ENCODE results near the gene KAT5. TPM values are rescaled to one million over a fixed set of nuclear protein-coding genes. Genes with fewer than 3 reads are reported as not detected.

The KAT5 gene
- total and polyA plus RNA-seq, 2 donors (not counting 3 experiments of a cell fraction or from before 2014, with no cell fraction given) = 35.8 to 48.8 TPM

DNA sequence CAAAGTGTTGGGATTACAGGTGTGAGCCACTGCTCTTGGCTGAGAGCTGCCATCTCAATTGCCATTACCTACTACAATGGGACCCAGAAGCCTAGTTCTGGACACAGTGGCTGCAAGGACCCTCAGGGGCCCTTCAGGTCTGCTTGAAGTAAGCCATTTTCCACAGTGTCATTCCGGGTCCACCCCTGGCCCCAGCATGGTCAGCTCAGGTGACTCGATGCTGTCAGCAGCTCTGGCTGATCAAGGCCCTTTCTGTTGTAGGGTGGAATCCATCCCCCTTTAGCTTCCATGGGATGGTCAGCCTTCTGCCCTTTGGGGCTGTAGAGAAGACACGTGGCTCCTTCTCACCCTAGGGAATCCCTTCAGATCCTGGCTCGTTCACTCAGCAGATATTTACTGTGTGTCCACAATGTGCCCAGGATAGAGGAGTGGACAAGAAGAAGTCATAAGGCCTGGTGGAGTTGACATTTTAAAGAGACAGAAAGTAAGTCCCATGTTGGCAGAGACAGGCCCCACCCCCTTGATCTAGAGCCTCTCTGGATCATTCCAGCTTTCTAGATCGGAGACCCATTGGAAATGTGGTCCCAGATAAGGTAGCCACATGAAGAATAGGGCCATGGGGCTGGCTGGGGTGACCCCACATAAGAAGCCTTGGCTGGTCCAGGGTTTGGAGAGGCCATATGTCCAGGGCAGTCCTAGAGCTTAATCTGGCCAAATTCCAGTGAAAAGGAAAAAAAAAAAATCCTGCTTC is 15.1 kb upstream of the KAT5 start:
- intact Hi-C loops (cut with micrococcal nuclease) = no loop called here
- FAIRE-seq (no peak), DNase-seq (ENCODE audit: low read depth, low spot score) (no peak)
- dilution Hi-C loops (cut with MboI; ENCODE audit: extremely low pct_ligation_motif_present, low sequenced_read_pairs) = no loop called here
- H3K9ac ChIP-seq (replicated peaks; ENCODE audit: extremely low read depth, insufficient read depth, low read length) = no peak overlapping the region
- H3K9me1 ChIP-seq (replicated peaks; ENCODE audit: control insufficient read depth, extremely low read depth, insufficient read depth, low read length) = no peaks in the 10 kb centered on the region
- no peak for TF ChIP-seq POLR2A (IDR thresholded peaks at IDR 0.05; ENCODE audit: low read depth, low read length)
- TF ChIP-seq POLR2AphosphoS5 (IDR thresholded peaks at IDR 0.05; ENCODE audit: insufficient read depth, low read depth, low read length) = no peak
- no peak for TF ChIP-seq GATA2 (IDR thresholded peaks at IDR 0.05; ENCODE audit: insufficient read depth, insufficient read length, low read depth, low read length)
- no peak for TF ChIP-seq FOS (IDR thresholded peaks at IDR 0.05; ENCODE audit: borderline replicate concordance, insufficient read depth, low read length)
- no peak for TF ChIP-seq EZH2 (IDR thresholded peaks at IDR 0.05; ENCODE audit: borderline replicate concordance, low read depth, low read length, severe bottlenecking)
- no peak for TF ChIP-seq MYC (IDR thresholded peaks at IDR 0.05; ENCODE audit: low read depth, low read length)
- no peak for TF ChIP-seq JUN (IDR thresholded peaks at IDR 0.05; ENCODE audit: borderline replicate concordance, insufficient read depth, insufficient read length, low read depth)
- TF ChIP-seq, protein P1, sequence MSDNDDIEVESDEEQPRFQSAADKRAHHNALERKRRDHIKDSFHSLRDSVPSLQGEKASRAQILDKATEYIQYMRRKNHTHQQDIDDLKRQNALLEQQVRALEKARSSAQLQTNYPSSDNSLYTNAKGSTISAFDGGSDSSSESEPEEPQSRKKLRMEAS (IDR thresholded peaks at IDR 0.05; ENCODE audit: insufficient read depth, insufficient read length) = no peak
- TF ChIP-seq, protein P2, sequence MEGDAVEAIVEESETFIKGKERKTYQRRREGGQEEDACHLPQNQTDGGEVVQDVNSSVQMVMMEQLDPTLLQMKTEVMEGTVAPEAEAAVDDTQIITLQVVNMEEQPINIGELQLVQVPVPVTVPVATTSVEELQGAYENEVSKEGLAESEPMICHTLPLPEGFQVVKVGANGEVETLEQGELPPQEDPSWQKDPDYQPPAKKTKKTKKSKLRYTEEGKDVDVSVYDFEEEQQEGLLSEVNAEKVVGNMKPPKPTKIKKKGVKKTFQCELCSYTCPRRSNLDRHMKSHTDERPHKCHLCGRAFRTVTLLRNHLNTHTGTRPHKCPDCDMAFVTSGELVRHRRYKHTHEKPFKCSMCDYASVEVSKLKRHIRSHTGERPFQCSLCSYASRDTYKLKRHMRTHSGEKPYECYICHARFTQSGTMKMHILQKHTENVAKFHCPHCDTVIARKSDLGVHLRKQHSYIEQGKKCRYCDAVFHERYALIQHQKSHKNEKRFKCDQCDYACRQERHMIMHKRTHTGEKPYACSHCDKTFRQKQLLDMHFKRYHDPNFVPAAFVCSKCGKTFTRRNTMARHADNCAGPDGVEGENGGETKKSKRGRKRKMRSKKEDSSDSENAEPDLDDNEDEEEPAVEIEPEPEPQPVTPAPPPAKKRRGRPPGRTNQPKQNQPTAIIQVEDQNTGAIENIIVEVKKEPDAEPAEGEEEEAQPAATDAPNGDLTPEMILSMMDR (IDR thresholded peaks at IDR 0.05; ENCODE audit: extremely low read depth in 1 of 2, insufficient read depth in 1 of 2, low read depth in 1 of 2, low read length in 2 of 2) = no peak
- no peak overlapping the region for H3K4me2 ChIP-seq (ENCODE audit: insufficient read depth, low read length)
- H3K36me3 ChIP-seq (ENCODE audit: control insufficient read depth in 2 of 2, extremely low read depth in 1 of 2, insufficient read depth in 2 of 2, low read length in 2 of 2) = no peaks in the 10 kb centered on the region
- ChIA-PET CTCF (no interaction called here), POLR2A (no interaction called here)
- H3K27ac ChIP-seq (ENCODE audit: insufficient read depth, low read depth, low read length) = no peak overlapping the region
- no TSS peak for BruUV-seq (replicated peaks)
- no peak overlapping the region for H2AFZ ChIP-seq (ENCODE audit: low read depth, low read length)
- no peak overlapping the region for H3K4me3 ChIP-seq (replicated peaks in 1 of 3; ENCODE audit: insufficient read depth in 1 of 3, low read depth in 1 of 3, low read length in 3 of 3)
- H3K9me3 ChIP-seq (replicated peaks; ENCODE audit: control insufficient read depth, insufficient read depth, low read length) = no peaks in the 10 kb centered on the region
- H3K4me1 ChIP-seq (ENCODE audit: control insufficient read depth, extremely low read depth, insufficient read depth, low read length) = peaks cover 9% of the 10 kb centered on the region
- H3K27me3 ChIP-seq (ENCODE audit: control insufficient read depth in 2 of 2, insufficient read depth in 2 of 2, low read length in 2 of 2) = peaks cover 3 to 7% of the 10 kb centered on the region in 2 experiments
- H3K79me2 ChIP-seq (ENCODE audit: control insufficient read depth, insufficient read depth, low read length) = no peaks in the 10 kb centered on the region
- H4K20me1 ChIP-seq (replicated peaks; ENCODE audit: control insufficient read depth, extremely low read depth, insufficient read depth, low read length) = no peaks in the 10 kb centered on the region

Measured in endothelial cell of umbilical vein (primary cell).